ACC112 (cell line): ENCODE results near the gene VAMP5.

Experiments
- H2AFZ ChIP-seq: fragments of 200-600 bp; sonication (generic); one replicate; pipeline ENCODE4 v1.6.0; 2017; ENCODE audit warnings: antibody characterized with exemption, low read length; ENCODE audit not compliant: unreplicated experiment
- H3K27ac ChIP-seq: fragments of 200-600 bp; sonication (generic); 2 replicates; pipeline ENCODE4 v1.5.1; 2014; ENCODE audit warnings: low read depth, mild to moderate bottlenecking, antibody characterized with exemption, low read length, moderate library complexity
- H3K27me3 ChIP-seq: fragments of 200-600 bp; sonication (generic); 2 replicates; pipeline ENCODE4 v1.6.1; 2014; ENCODE audit warnings: mild to moderate bottlenecking, antibody characterized with exemption, low read length, moderate library complexity, mixed read lengths; ENCODE audit not compliant: insufficient read depth
- H3K36me3 ChIP-seq: fragments of 200-600 bp; sonication (generic); 2 replicates; pipeline ENCODE4 v1.6.1; 2016; ENCODE audit warnings: mild to moderate bottlenecking, antibody characterized with exemption, low read length, moderate library complexity, mixed read lengths; ENCODE audit not compliant: insufficient read depth
- H3K4me1 ChIP-seq: fragments of 200-600 bp; sonication (generic); one replicate; pipeline ENCODE4 v1.6.1; 2016; ENCODE audit warnings: low read length, mixed read lengths; ENCODE audit not compliant: insufficient read depth, unreplicated experiment, control insufficient read depth
- H3K4me3 ChIP-seq: fragments of 200-600 bp; sonication (generic); 2 replicates; pipeline ENCODE4 v1.5.1; 2014; ENCODE audit warnings: mild to moderate bottlenecking, low read depth, low read length
- H3K79me2 ChIP-seq: fragments of 200-600 bp; sonication (generic); one replicate; pipeline ENCODE4 v1.6.0; 2016; ENCODE audit warnings: low read length; ENCODE audit not compliant: control insufficient read depth, unreplicated experiment, insufficient read depth

Gene VAMP5, protein sequence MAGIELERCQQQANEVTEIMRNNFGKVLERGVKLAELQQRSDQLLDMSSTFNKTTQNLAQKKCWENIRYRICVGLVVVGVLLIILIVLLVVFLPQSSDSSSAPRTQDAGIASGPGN

DNA sequence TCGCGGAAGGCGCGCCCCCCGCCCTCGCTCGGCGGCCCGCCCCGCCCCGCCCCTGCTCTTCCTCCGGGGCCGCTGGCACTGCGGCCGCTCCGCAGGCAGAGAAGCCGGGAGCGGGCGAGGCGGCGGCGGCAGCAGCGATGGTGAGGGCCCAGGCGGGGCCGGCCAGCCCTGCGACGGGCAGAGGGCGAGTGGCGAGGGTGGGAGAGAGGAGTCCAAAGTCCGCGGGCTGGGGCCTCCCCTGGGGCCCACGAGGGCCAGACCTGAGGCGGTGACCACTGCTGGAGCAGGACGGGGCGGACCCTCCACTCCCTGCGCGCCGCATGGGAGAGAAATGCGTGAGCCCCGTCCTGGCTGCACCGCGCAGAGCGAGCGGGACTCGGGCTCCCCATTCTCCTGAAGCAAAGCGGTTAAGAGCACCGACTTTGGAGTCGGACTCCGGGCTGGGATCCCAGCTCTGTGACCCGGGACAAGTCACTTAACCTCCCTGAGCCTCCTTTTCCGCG is at the start of gene VAMP5:
TSS of gene VAMP5 (plus strand) at position 78 of the 503 bp plus-strand sequence. CDS start at position 138, 60 bp downstream.
- peak within 1 kb of the TSS; percentile 94 for H3K4me3 ChIP-seq
- H3K27me3 ChIP-seq: no peaks in the 10 kb centered on the region
- peak within 1 kb of the TSS; percentile 84 for H2AFZ ChIP-seq
- H3K36me3 ChIP-seq: no peaks in the 10 kb centered on the region
- peaks cover 33% of the 10 kb centered on the region for H3K4me1 ChIP-seq
- peaks cover 8% of the 10 kb centered on the region for H3K79me2 ChIP-seq
- H3K27ac ChIP-seq: peak within 1 kb of the TSS; percentile 64

DNA sequence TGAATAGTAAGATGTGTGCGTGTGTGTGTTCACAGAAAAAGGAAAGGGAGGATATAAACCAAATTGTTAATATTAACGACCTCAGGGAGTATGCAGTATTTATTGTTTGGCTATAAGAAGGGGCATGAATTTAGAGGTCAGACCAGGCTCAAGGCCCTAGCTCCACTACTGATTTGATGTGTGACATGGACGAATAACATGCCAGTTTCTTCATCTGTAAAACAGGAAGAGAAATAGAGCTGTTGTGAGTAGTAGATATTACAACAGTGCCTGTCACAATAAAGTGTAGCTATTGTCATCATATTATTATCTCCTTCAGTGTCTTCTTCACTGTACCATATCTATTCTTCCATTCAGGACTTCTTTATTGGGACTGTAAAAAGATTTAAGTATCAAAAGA is 49.4 kb upstream of the VAMP5 start:
- H3K27ac ChIP-seq: no peak overlapping the region
- no peak overlapping the region for H2AFZ ChIP-seq
- H3K79me2 ChIP-seq: peaks cover 26% of the 10 kb centered on the region
- H3K4me3 ChIP-seq: no peak overlapping the region
- peaks cover 15% of the 10 kb centered on the region for H3K4me1 ChIP-seq
- no peaks in the 10 kb centered on the region for H3K27me3 ChIP-seq
- peaks cover 2% of the 10 kb centered on the region; the same call in 1 of the 2 replicates for H3K36me3 ChIP-seq

DNA sequence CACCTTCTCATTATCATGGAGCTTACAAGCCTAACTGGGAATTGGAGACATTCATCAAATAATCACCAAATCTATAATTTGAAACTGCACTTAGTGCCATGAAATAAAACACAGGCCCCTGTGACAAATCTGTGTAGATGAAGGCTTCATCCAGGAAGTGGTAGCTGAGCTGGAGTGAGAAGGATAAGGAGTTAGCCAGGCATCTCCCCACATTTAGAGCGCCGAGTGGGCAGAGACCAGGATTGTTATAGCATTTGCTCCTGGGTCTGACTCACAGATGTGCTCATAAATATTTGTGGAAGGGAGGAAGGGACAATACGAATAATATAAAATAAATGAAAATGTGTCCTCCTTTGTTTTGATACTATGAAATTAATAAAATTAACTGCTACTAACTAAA is 47.8 kb upstream of the VAMP5 start:
- Histone ChIP-seq H3K79me2 (peaks cover 42% of the 10 kb centered on the region), H3K4me3 (peak overlapping the region; percentile 90; the same call in 1 of the 2 replicates), H3K4me1 (peaks cover 15% of the 10 kb centered on the region), H3K36me3 (peaks cover 18% of the 10 kb centered on the region), H3K27ac (no peak overlapping the region), H2AFZ (no peak overlapping the region), H3K27me3 (no peaks in the 10 kb centered on the region)

DNA sequence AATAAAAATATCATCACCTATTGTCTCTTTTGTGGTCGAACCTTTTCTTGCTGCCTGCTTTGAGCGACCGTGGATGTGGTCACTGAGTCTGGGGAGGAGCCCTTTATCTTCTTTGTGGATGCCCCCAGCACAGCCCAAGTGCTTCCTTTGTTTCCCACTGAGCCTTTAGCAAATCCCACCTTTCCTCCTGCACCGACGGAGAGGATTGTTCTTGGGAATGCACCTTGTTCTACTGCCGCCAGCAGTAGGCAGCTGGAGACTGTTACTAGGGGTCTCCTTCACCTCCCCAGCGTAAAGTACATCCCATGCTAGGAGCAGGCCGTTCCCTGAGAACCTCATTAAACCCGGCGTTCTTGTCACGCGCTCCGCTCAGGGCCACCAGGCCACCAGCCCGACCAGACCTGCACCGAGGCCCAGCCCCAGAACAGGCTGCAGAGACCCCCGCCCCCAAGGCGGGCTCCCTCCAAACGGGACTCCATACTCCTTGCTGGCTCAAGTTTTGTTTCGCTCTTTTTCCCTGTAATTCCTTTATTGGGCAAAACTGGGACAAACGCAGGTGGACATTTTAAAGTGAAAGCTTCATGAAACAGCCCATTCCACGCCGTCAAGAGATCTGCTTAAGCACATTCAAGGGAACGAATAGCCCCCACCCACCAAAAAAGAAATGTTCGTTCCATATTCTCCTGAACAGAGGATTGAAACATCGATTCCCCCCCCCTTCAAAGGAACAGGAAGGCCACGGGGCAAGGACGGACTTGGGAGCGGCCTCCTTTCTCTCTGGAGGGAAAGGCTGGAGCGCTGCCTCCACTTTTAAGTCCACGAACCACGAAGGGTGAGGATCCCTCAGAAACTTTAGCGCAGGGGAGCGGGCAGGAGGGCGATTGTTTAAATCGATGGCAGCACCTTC is 46.4 kb upstream of the VAMP5 start:
- peak overlapping the region; percentile 90 for H3K4me3 ChIP-seq
- peaks cover 56% of the 10 kb centered on the region for H3K79me2 ChIP-seq
- H3K36me3 ChIP-seq: peaks cover 32% of the 10 kb centered on the region
- H3K4me1 ChIP-seq: peaks cover 29% of the 10 kb centered on the region
- no peaks in the 10 kb centered on the region for H3K27me3 ChIP-seq
- peak overlapping the region; percentile 64 for H2AFZ ChIP-seq
- peak overlapping the region; percentile 96 for H3K27ac ChIP-seq

DNA sequence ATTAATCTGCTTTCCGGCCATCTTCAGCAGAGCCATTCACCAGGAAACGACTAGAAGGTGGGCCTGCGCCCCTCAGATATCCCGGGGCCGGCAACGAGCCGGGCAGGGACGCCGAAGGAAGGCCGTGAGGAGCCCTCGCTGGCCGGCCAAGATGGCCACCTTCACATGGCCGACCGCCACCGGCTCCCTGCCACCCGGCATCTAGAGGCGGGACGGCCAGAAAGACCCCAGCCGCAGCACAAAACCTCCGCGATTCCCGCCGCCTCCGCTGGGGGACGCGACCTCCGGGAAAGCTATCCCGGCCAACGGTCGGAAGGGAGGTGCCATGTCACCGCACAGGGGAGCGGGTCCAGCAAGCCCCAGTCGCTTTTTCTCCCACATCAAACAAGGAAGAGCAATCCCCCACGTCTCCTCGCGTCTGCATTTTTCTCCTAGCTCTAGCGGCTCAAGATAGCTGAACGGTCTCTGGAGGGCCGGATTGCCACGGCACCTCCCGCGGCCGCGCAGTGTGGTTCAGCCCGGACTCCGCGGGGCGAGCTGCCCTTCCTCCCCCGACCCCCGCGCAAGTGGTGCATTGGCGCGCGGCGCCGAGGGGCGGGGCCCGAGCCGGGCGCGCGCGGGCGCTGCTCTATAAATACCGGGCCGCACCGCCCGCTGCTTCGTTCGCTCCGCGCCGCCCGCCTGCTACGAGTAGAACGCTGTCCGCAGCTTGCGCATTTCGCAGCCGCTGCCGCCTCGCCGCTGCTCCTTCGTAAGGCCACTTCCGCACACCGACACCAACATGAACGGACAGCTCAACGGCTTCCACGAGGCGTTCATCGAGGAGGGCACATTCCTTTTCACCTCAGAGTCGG is 45.5 kb upstream of the VAMP5 start, which contains the start of gene MAT2A:
TSS of gene MAT2A (plus strand) at position 662 of the 854 bp plus-strand sequence. CDS start at position 782, 120 bp downstream.
- Histone ChIP-seq H3K79me2 (peaks cover 61% of the 10 kb centered on the region), H3K27me3 (no peaks in the 10 kb centered on the region), H2AFZ (peak within 1 kb of the TSS; percentile 88), H3K4me3 (peak within 1 kb of the TSS; percentile 90), H3K36me3 (peaks cover 37% of the 10 kb centered on the region), H3K27ac (peak within 1 kb of the TSS; percentile 96), H3K4me1 (peaks cover 31% of the 10 kb centered on the region)

DNA sequence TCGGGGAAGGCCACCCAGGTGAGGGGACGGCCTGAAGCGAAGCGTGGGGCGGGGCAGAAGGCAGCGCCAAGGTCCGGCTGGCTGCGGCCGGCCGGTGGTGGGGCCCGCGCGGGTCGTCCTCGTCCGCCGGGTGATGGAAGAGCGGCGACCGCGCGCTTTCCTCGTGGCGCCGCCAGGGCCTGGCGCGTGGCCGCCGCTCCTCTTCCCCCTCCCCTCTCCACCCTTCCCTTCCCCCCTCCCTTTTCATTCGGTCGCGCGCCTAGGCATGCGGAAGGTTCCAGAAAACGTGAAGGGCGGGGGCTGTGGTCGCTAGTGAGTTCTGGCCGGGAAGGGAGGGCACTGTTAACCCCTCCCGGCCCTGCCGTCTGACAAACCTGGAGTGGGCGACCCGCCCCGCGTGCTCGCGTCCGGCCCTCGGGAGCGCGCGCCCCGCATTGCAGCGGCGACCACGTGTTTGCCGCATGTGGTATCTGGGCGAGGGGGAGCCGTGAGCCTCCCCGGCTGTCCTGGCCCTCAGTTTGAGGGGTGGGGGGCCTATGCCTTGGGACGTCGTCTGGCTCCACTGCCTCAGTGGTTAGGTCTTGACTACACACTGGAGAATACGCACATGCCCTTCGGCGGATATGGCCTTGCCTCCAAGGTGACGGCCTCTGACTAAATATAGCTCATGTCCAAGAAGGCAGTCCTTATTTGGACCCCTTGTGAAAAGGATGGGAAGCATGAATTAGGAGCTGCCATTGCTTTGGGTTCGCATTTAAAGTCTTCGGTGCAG is 44.7 kb upstream of the VAMP5 start:
- Histone ChIP-seq H3K27me3 (no peaks in the 10 kb centered on the region), H3K4me3 (peak overlapping the region; percentile 90), H2AFZ (no peak overlapping the region), H3K79me2 (peaks cover 61% of the 10 kb centered on the region), H3K36me3 (peaks cover 40% of the 10 kb centered on the region), H3K27ac (peak overlapping the region; percentile 96), H3K4me1 (peaks cover 31% of the 10 kb centered on the region)

DNA sequence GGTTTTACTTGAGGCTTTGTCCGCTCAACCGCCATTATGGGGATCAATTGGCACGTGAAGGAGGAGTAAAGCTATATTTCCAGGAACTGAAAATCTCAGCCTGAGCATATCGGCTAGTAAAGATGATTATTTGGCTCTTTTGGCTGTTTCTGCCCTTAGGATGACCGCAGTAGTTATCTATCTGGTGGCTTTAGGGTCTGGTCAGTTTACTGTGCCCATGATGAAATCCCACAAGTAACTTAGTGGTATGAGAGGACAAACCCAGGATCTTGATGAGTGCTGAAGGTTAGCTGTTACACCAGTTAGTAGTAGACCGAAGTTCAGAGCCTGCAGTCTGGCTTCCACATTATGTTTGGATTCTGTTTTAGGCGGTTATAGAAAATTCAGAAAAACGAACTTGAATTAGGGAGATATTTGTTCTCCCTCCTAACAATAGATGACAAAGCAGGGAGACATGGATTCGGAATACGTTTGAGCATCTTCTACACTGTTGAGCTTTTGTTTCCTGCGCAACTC is 44.0 kb upstream of the VAMP5 start:
- H3K27me3 ChIP-seq: no peaks in the 10 kb centered on the region
- H3K27ac ChIP-seq: peak overlapping the region; percentile 96
- peak overlapping the region; percentile 90 for H3K4me3 ChIP-seq
- peaks cover 31% of the 10 kb centered on the region for H3K4me1 ChIP-seq
- H3K79me2 ChIP-seq: peaks cover 61% of the 10 kb centered on the region
- H3K36me3 ChIP-seq: peaks cover 44% of the 10 kb centered on the region
- H2AFZ ChIP-seq: no peak overlapping the region

DNA sequence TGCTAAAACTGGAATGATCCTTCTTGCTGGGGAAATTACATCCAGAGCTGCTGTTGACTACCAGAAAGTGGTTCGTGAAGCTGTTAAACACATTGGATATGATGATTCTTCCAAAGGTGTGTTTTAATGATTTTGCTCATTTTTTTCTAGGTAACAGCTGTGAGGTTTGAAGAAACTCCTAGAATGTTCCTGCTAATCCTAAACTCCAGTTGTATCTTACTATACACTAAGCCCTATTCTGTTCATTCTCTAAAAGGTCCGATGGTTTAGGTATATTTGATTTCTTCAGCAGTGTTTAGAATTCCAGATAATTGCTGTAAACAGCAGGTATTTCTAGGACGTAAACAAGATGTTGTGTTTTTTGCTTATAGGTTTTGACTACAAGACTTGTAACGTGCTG is 43.0 kb upstream of the VAMP5 start:
- Histone ChIP-seq H3K36me3 (peaks cover 53% of the 10 kb centered on the region), H2AFZ (no peak overlapping the region), H3K27ac (peak overlapping the region; percentile 96; the same call in 1 of the 2 replicates), H3K4me1 (peaks cover 30% of the 10 kb centered on the region), H3K79me2 (peaks cover 61% of the 10 kb centered on the region), H3K4me3 (peak overlapping the region; percentile 90), H3K27me3 (no peaks in the 10 kb centered on the region)

DNA sequence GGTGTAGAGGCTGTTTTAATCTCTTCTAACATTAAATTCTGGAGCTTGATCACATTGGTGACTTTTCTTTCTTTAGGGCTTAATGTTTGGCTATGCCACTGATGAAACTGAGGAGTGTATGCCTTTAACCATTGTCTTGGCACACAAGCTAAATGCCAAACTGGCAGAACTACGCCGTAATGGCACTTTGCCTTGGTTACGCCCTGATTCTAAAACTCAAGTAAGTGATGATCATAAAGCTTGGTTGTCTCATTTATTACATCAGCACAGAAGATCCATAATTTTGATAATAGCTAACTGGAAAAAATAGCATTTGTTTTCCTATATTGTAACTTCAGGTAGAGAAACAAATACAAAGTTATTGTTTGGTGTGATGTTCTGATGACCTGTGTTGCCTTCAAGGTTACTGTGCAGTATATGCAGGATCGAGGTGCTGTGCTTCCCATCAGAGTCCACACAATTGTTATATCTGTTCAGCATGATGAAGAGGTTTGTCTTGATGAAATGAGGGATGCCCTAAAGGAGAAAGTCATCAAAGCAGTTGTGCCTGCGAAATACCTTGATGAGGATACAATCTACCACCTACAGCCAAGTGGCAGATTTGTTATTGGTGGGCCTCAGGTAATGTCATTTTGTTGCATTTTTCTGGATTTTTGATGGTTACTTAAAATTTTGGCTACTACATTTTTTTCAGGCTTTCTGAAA is 42.3 kb upstream of the VAMP5 start:
- H3K36me3 ChIP-seq: peaks cover 53% of the 10 kb centered on the region
- H2AFZ ChIP-seq: no peak overlapping the region
- H3K27me3 ChIP-seq: no peaks in the 10 kb centered on the region
- peak overlapping the region; percentile 96 for H3K27ac ChIP-seq
- H3K4me1 ChIP-seq: peaks cover 24% of the 10 kb centered on the region
- peaks cover 60% of the 10 kb centered on the region for H3K79me2 ChIP-seq
- peak overlapping the region; percentile 90 for H3K4me3 ChIP-seq
